ENCODE results near the gene CD84. TPM values are rescaled to one million over a fixed set of nuclear protein-coding genes. Genes with fewer than 3 reads are reported as not detected.

CD84 gene
- total and polyA plus RNA-seq, 2 experiments from 2014 or later: 0.23 to 0.74 TPM

DNA sequence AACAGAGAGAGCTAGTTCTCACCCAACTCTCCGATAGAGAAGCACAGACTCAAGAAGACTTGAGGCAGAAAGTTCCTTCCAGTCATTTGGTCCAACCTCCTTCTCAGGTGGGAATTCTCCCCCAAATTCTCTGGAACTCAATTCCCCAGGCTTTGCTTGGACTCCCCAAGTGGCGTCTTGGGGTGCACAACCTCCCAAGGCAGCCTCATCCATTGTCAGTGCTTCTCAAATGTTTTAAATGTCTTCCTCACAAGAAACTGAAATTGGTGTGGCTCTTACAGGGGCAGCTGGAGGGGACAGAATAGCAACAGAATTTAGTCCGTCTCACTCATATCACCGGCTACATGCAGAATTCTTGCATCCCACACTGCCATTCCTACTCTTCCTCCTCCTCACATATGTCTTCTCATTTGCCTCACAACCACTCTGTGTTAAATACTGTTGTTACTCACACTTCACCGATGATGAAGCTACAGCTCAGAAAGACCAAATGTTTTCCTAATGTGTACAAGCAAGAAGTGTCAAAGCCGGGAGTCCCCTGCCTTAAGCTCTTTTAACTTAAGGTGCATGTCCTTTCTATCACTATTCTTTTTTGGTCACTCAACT is 33.4 kb upstream of the CD84 start:
- no peaks in the 10 kb centered on the region for H3K4me1 ChIP-seq (ENCODE audit: insufficient read depth)
- H3K27me3 ChIP-seq: no peaks in the 10 kb centered on the region
- no peak for TF ChIP-seq EZH2 (IDR thresholded peaks at IDR 0.05; ENCODE audit: borderline replicate concordance)
- TF ChIP-seq, protein P1, sequence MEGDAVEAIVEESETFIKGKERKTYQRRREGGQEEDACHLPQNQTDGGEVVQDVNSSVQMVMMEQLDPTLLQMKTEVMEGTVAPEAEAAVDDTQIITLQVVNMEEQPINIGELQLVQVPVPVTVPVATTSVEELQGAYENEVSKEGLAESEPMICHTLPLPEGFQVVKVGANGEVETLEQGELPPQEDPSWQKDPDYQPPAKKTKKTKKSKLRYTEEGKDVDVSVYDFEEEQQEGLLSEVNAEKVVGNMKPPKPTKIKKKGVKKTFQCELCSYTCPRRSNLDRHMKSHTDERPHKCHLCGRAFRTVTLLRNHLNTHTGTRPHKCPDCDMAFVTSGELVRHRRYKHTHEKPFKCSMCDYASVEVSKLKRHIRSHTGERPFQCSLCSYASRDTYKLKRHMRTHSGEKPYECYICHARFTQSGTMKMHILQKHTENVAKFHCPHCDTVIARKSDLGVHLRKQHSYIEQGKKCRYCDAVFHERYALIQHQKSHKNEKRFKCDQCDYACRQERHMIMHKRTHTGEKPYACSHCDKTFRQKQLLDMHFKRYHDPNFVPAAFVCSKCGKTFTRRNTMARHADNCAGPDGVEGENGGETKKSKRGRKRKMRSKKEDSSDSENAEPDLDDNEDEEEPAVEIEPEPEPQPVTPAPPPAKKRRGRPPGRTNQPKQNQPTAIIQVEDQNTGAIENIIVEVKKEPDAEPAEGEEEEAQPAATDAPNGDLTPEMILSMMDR (IDR thresholded peaks at IDR 0.05; ENCODE audit: poor library complexity): no peak
- TF ChIP-seq EZH2phosphoT487 (IDR thresholded peaks at IDR 0.05; ENCODE audit: low read depth, severe bottlenecking, unreplicated experiment): no peak
- H3K36me3 ChIP-seq (replicated peaks; ENCODE audit: insufficient read depth, low read depth): no peaks in the 10 kb centered on the region
- H4K20me1 ChIP-seq (ENCODE audit: insufficient read depth, poor library complexity, severe bottlenecking): no peaks in the 10 kb centered on the region
- no peak for DNase-seq (ENCODE audit: low spot score)
- no peak overlapping the region for H3K27ac ChIP-seq
- 93% methylated on average over 6 of the region's 6 CpGs for WGBS (ENCODE audit: low lambda C conversion rate, missing lambda C conversion rate)
- no peaks in the 10 kb centered on the region for H3K79me2 ChIP-seq
- no peak overlapping the region for H2AFZ ChIP-seq
- no peaks in the 10 kb centered on the region for H3K9me3 ChIP-seq (ENCODE audit: low read depth)
- H3K4me2 ChIP-seq: no peak overlapping the region
- H3K4me3 ChIP-seq: no peak overlapping the region
- H3K9me2 ChIP-seq (replicated peaks; ENCODE audit: insufficient read depth): no peaks in the 10 kb centered on the region

DNA sequence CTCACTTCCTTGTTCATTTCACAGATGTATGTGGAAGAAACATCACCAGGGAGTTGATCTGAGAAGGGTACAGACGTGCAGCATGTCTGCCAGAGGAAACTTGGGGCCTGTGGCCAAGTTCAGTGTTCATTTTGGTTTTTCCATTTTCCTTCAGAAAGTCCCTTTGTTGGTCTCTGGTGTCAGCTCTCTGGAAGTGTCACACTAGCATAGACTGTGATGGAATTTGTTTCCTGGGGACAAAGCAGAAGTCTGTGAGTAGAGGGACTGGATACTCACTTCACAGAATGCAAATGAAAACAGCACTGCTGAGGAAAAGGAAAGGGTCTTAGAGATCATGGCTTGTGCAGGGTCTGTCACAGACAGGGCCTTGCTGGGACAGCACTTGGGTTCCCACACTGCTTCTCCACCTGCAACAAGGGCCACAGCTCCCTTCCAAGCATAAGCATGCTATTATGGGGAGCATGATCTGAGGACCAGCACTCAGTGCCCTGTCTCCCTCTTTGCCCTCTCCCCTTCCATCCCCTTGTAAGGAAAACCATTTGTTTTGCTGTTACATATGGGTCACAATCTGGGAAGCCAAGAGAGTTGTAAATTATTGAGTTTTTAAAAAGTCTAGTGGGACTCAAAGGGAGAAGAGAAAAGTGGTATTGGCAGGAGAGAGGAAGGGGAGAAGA is 31.4 kb upstream of the CD84 start:
- Histone ChIP-seq H3K4me1 (ENCODE audit: insufficient read depth) (peaks cover 6% of the 10 kb centered on the region), H3K4me2 (no peak overlapping the region), H3K27ac (no peak overlapping the region), H3K9me3 (ENCODE audit: low read depth) (no peaks in the 10 kb centered on the region), H4K20me1 (ENCODE audit: insufficient read depth, poor library complexity, severe bottlenecking) (no peaks in the 10 kb centered on the region), H3K4me3 (no peak overlapping the region), H3K36me3 (replicated peaks; ENCODE audit: insufficient read depth, low read depth) (no peaks in the 10 kb centered on the region), H2AFZ (no peak overlapping the region), H3K27me3 (no peaks in the 10 kb centered on the region), H3K9me2 (replicated peaks; ENCODE audit: insufficient read depth) (no peaks in the 10 kb centered on the region), H3K79me2 (no peaks in the 10 kb centered on the region)
- WGBS (ENCODE audit: low lambda C conversion rate, missing lambda C conversion rate): 68% methylated on average over 1 of the region's 1 CpG
- DNase-seq (ENCODE audit: low spot score): no peak
- no peak for TF ChIP-seq EZH2phosphoT487 (IDR thresholded peaks at IDR 0.05; ENCODE audit: low read depth, severe bottlenecking, unreplicated experiment)
- TF ChIP-seq, protein P1 (IDR thresholded peaks at IDR 0.05; ENCODE audit: poor library complexity): no peak

DNA sequence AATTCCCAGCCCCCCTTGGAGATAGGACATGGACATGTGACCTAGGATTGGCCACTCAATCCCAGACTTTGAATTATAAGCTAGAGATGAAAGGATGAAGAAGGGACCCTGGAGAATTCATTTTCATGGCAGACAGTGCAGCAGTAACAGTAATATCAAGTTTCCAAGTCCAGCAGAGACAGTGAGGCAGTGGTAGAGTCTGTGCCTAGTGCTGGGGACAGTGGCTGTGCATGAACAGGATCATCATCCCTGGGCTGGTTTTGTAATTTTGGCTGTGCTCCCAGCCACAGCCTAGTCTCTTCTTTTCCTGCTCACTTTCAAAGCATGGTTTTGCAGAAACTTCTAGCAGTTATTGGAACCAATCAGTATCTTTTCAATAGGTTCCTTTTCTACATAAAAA is 29.6 kb upstream of the CD84 start:
- no peak for DNase-seq (ENCODE audit: low spot score)
- TF ChIP-seq, protein P1 (IDR thresholded peaks at IDR 0.05; ENCODE audit: poor library complexity): no peak
- TF ChIP-seq EZH2phosphoT487 (IDR thresholded peaks at IDR 0.05; ENCODE audit: low read depth, severe bottlenecking, unreplicated experiment): no peak
- no peak for TF ChIP-seq EZH2 (IDR thresholded peaks at IDR 0.05; ENCODE audit: borderline replicate concordance)
- H3K36me3 ChIP-seq (replicated peaks; ENCODE audit: insufficient read depth, low read depth): no peaks in the 10 kb centered on the region
- no peaks in the 10 kb centered on the region for H3K9me3 ChIP-seq (ENCODE audit: low read depth)
- no peaks in the 10 kb centered on the region for H3K79me2 ChIP-seq
- no peaks in the 10 kb centered on the region for H3K9me2 ChIP-seq (replicated peaks; ENCODE audit: insufficient read depth)
- no peak overlapping the region for H3K27ac ChIP-seq
- no peaks in the 10 kb centered on the region for H3K27me3 ChIP-seq
- no peak overlapping the region for H2AFZ ChIP-seq
- H4K20me1 ChIP-seq (ENCODE audit: insufficient read depth, poor library complexity, severe bottlenecking): no peaks in the 10 kb centered on the region
- no peak overlapping the region for H3K4me3 ChIP-seq
- H3K4me2 ChIP-seq: no peak overlapping the region
- peaks cover 6% of the 10 kb centered on the region for H3K4me1 ChIP-seq (ENCODE audit: insufficient read depth)
